ENCODE data around the gene EYS. TPM values are rescaled to one million over a fixed set of nuclear protein-coding genes. Genes with fewer than 3 reads are reported as not detected.

EYS gene
- total RNA-seq, 2 experiments from 2014 or later, result not detected

DNA sequence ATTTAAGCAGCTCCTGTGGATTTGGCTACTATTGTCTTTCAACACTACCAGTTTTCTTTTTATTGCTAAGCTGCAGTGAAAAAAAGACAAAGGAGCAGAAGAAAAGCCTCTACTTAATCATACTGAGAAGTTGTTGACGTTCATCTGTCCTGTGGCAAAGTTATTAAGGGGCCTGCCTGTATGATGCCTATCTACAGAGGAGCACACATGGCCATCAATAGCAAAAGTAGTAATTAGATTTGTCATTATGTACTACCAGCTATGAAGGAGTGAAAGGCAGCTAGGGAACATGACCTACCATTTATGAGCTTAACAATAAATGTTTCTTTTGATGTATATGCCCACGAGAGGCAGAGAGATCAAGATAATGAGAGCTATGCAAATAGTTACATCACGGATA is 1450.5 kb downstream of the EYS start:
- H3K4me3 Mint-ChIP-seq, result no peak overlapping the region
- POLR2A ChIA-PET, result no interaction called here
- CTCF ChIA-PET, result no interaction called here
- H3K27ac Mint-ChIP-seq, result no peak overlapping the region
- intact Hi-C loops (cut with DNase I, micrococcal nuclease), result no loop called here
- no peaks in the 10 kb centered on the region for H3K36me3 Mint-ChIP-seq (ENCODE audit: low read depth)
- no peaks in the 10 kb centered on the region for H3K27me3 Mint-ChIP-seq
- DNase-seq, result no peak
- no peak for ATAC-seq (ENCODE audit: poor library complexity)
- Histone ChIP-seq H3K4me3 (ENCODE audit: low read length) (no peak overlapping the region), H3K27me3 (ENCODE audit: control insufficient read depth in 1 of 2, insufficient read depth in 2 of 2, low read length in 2 of 2) (no peaks in the 10 kb centered on the region), H3K36me3 (ENCODE audit: insufficient read depth, low read length) (no peaks in the 10 kb centered on the region), H3K27ac (ENCODE audit: low read depth in 1 of 2, low read length in 2 of 2) (no peak overlapping the region), H3K9me3 (ENCODE audit: control insufficient read depth in 1 of 2, insufficient read depth in 1 of 2, low read length in 2 of 2) (no peaks in the 10 kb centered on the region), H3K4me1 (ENCODE audit: insufficient read depth, low read length) (no peaks in the 10 kb centered on the region)
- H3K4me1 Mint-ChIP-seq (ENCODE audit: low read depth), result no peaks in the 10 kb centered on the region
- no peaks in the 10 kb centered on the region for H3K9me3 Mint-ChIP-seq
- TF ChIP-seq, protein P1, sequence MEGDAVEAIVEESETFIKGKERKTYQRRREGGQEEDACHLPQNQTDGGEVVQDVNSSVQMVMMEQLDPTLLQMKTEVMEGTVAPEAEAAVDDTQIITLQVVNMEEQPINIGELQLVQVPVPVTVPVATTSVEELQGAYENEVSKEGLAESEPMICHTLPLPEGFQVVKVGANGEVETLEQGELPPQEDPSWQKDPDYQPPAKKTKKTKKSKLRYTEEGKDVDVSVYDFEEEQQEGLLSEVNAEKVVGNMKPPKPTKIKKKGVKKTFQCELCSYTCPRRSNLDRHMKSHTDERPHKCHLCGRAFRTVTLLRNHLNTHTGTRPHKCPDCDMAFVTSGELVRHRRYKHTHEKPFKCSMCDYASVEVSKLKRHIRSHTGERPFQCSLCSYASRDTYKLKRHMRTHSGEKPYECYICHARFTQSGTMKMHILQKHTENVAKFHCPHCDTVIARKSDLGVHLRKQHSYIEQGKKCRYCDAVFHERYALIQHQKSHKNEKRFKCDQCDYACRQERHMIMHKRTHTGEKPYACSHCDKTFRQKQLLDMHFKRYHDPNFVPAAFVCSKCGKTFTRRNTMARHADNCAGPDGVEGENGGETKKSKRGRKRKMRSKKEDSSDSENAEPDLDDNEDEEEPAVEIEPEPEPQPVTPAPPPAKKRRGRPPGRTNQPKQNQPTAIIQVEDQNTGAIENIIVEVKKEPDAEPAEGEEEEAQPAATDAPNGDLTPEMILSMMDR (IDR thresholded peaks at IDR 0.05), result no peak

- intact Hi-C loops (cut with DNase I, micrococcal nuclease), result no loop called here
- Histone ChIP-seq H3K27ac (ENCODE audit: low read depth in 1 of 2, low read length in 2 of 2) (no peak overlapping the region), H3K27me3 (ENCODE audit: control insufficient read depth in 1 of 2, insufficient read depth in 2 of 2, low read length in 2 of 2) (no peaks in the 10 kb centered on the region), H3K9me3 (ENCODE audit: control insufficient read depth in 1 of 2, insufficient read depth in 1 of 2, low read length in 2 of 2) (no peaks in the 10 kb centered on the region), H3K36me3 (ENCODE audit: insufficient read depth, low read length) (no peaks in the 10 kb centered on the region), H3K4me3 (ENCODE audit: low read length) (no peak overlapping the region), H3K4me1 (ENCODE audit: insufficient read depth, low read length) (no peaks in the 10 kb centered on the region)
- Mint-ChIP-seq H3K27ac (no peak overlapping the region), H3K4me3 (no peak overlapping the region), H3K27me3 (no peaks in the 10 kb centered on the region), H3K4me1 (ENCODE audit: low read depth) (no peaks in the 10 kb centered on the region), H3K9me3 (no peaks in the 10 kb centered on the region), H3K36me3 (ENCODE audit: low read depth) (no peaks in the 10 kb centered on the region)
- no peak for DNase-seq
- ChIA-PET POLR2A (no interaction called here), CTCF (no interaction called here)
- TF ChIP-seq, protein P1 (IDR thresholded peaks at IDR 0.05), result no peak
- no peak for ATAC-seq (ENCODE audit: poor library complexity)
Observed at GRCh38 chr6:64255000-64255399, 1452.0 kb downstream of the EYS start.

DNA sequence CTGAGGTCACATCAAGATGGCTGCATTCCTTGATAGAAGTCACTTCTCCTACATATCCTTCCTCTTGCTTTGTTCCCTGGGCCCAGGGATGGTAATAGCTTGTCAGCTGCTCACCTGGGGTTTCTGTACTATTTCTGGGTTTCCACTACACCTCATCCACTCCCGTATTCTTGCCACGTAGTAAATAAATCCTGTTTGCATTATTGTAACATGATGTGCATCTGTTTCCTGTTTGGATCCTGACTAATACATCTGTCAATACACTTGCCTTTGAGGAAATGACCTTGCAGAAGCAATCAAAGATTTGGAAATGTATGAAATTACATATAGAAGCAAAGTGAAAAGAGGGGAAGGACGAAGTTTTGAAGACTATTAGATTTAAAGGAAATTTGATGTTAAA is 1452.5 kb downstream of the EYS start:
- Histone ChIP-seq H3K36me3 (ENCODE audit: insufficient read depth, low read length) (no peaks in the 10 kb centered on the region), H3K27ac (ENCODE audit: low read depth in 1 of 2, low read length in 2 of 2) (no peak overlapping the region), H3K4me3 (ENCODE audit: low read length) (no peak overlapping the region), H3K27me3 (ENCODE audit: control insufficient read depth in 1 of 2, insufficient read depth in 2 of 2, low read length in 2 of 2) (no peaks in the 10 kb centered on the region), H3K4me1 (ENCODE audit: insufficient read depth, low read length) (no peaks in the 10 kb centered on the region), H3K9me3 (ENCODE audit: control insufficient read depth in 1 of 2, insufficient read depth in 1 of 2, low read length in 2 of 2) (no peaks in the 10 kb centered on the region)
- ATAC-seq (ENCODE audit: poor library complexity), result no peak
- Mint-ChIP-seq H3K4me3 (no peak overlapping the region), H3K9me3 (no peaks in the 10 kb centered on the region), H3K27ac (no peak overlapping the region), H3K27me3 (no peaks in the 10 kb centered on the region), H3K36me3 (ENCODE audit: low read depth) (no peaks in the 10 kb centered on the region), H3K4me1 (ENCODE audit: low read depth) (no peaks in the 10 kb centered on the region)
- TF ChIP-seq, protein P1 (IDR thresholded peaks at IDR 0.05), result no peak
- ChIA-PET CTCF (no interaction called here), POLR2A (no interaction called here)
- intact Hi-C loops (cut with DNase I, micrococcal nuclease), result no loop called here
- DNase-seq, result no peak
